HepG2 (cell line): Measurements from ENCODE around the gene CST4. TPM values are rescaled to one million over a fixed set of nuclear protein-coding genes. Genes with fewer than 3 reads are reported as not detected.

Experiments used
- HOMEZ ChIP-seq: IDR thresholded peaks from 2 replicates; pipeline ENCODE4 v1.6.1; 2016; ENCODE audit warnings: low read depth
- MBD4 ChIP-seq: IDR thresholded peaks from 2 replicates; pipeline ENCODE4 v1.6.1; 2012; ENCODE audit warnings: low read length, inconsistent platforms, borderline replicate concordance
- NRL ChIP-seq: sonication (generic); formaldehyde crosslinking; IDR thresholded peaks from 2 replicates; pipeline ENCODE4 v1.5.0; 2020; ENCODE audit warnings: missing genetic modification reagents, mild to moderate bottlenecking, moderate library complexity, borderline replicate concordance
- ZNF354B ChIP-seq: sonication (generic); formaldehyde crosslinking; IDR thresholded peaks from 2 replicates; pipeline ENCODE4 v1.8.0; 2022; ENCODE audit warnings: mild to moderate bottlenecking, missing genetic modification reagents
- ZNF383 ChIP-seq: sonication (generic); formaldehyde crosslinking; IDR thresholded peaks from 2 replicates; pipeline ENCODE4 v1.4.0; 2020; ENCODE audit warnings: missing genetic modification reagents, mild to moderate bottlenecking, borderline replicate concordance
- ZNF503 ChIP-seq: sonication (generic); formaldehyde crosslinking; IDR thresholded peaks from 2 replicates; pipeline ENCODE4 v1.4.0; 2020; ENCODE audit warnings: missing genetic modification reagents
- ZNF562 ChIP-seq: sonication (generic); formaldehyde crosslinking; IDR thresholded peaks from 2 replicates; pipeline ENCODE4 v1.8.0; 2022; ENCODE audit warnings: missing genetic modification reagents, borderline replicate concordance
- ZNF790 ChIP-seq: sonication (generic); formaldehyde crosslinking; IDR thresholded peaks from 2 replicates; pipeline ENCODE4 v1.8.0; 2022; ENCODE audit warnings: missing genetic modification reagents, mild to moderate bottlenecking, borderline replicate concordance
- polyA plus RNA-seq, 8 experiments: library from polyadenylated mRNA; depleted of rRNA in 3 of 8; stranded (reverse) in 7 of 8; unstranded in 1 of 8; fragments of >200 nt; fragmentation: Illumina TruSeq in 4 of 8; extraction: Trizol in 4 of 8; gene quantifications; 2 replicates each; pipeline versions ENCODE4 v1.2.1 to v1.2.3, GENCODE V29; 2011 to 2016; ENCODE audit warnings: low read depth in 4 of 8, missing spikeins in 1 of 8, mixed read lengths in 1 of 8; ENCODE audit not compliant: insufficient read depth in 1 of 8
- total RNA-seq, 5 experiments: library from RNA; depleted of rRNA; stranded (reverse); fragments of >200 nt; fragmentation: Illumina TruSeq; extraction: Trizol; gene quantifications; 2 replicates each; pipeline ENCODE4 v1.2.3, GENCODE V29; 2016; ENCODE audit warnings: low read depth in 1 of 5
- TF ChIP-seq, protein P1 (sequence below): sonication (generic); formaldehyde crosslinking; IDR thresholded peaks from 2 replicates; pipeline ENCODE4 v1.5.0; 2020; ENCODE audit warnings: mild to moderate bottlenecking, missing genetic modification reagents, borderline replicate concordance
- TF ChIP-seq, protein P2 (sequence below): IDR thresholded peaks from 2 replicates; pipeline ENCODE4 v1.6.1; 2016; ENCODE audit warnings: mild to moderate bottlenecking
- TF ChIP-seq, protein P3 (sequence below): IDR thresholded peaks from 2 replicates; pipeline ENCODE4 v1.6.1; 2016; ENCODE audit warnings: control low read depth
- TF ChIP-seq, protein P4 (sequence below): sonication (generic); formaldehyde crosslinking; IDR thresholded peaks from 2 replicates; pipeline ENCODE4 v1.4.0; 2020; ENCODE audit warnings: missing genetic modification reagents; ENCODE audit errors: not compliant biosample characterization
- TF ChIP-seq, protein P5 (sequence below): sonication (generic); formaldehyde crosslinking; IDR thresholded peaks from 2 replicates; pipeline ENCODE4 v1.9.0; 2021; ENCODE audit warnings: missing genetic modification reagents, borderline replicate concordance

CST4 gene
- total and polyA plus RNA-seq, 2 of the 13 experiments (the other 11 are each of a cell fraction or from before 2014, with no cell fraction given): not detected

GRCh38 chr20:23658989-23659609, 29.7 kb downstream of the CST4 start (continued):
- TF ChIP-seq, protein P1, sequence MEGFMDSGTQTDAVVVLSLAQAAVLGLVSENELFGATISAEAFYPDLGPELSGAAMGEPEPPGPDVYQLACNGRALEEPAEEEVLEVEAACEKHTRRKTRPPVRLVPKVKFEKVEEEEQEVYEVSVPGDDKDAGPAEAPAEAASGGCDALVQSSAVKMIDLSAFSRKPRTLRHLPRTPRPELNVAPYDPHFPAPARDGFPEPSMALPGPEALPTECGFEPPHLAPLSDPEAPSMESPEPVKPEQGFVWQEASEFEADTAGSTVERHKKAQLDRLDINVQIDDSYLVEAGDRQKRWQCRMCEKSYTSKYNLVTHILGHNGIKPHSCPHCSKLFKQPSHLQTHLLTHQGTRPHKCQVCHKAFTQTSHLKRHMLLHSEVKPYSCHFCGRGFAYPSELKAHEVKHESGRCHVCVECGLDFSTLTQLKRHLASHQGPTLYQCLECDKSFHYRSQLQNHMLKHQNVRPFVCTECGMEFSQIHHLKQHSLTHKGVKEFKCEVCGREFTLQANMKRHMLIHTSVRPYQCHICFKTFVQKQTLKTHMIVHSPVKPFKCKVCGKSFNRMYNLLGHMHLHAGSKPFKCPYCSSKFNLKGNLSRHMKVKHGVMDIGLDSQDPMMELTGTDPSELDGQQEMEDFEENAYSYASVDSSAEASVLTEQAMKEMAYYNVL: peak; percentile 91; the same call in 1 of the 2 replicates
- TF ChIP-seq, protein P2, sequence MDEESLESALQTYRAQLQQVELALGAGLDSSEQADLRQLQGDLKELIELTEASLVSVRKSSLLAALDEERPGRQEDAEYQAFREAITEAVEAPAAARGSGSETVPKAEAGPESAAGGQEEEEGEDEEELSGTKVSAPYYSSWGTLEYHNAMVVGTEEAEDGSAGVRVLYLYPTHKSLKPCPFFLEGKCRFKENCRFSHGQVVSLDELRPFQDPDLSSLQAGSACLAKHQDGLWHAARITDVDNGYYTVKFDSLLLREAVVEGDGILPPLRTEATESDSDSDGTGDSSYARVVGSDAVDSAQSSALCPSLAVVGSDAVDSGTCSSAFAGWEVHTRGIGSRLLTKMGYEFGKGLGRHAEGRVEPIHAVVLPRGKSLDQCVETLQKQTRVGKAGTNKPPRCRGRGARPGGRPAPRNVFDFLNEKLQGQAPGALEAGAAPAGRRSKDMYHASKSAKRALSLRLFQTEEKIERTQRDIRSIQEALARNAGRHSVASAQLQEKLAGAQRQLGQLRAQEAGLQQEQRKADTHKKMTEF (CRISPR knock-in tag): no peak
- TF ChIP-seq HOMEZ (CRISPR knock-in tag) (0 out of 2 replicates have a peak, but pooled peaks have one; percentile 14), NRL (CRISPR knock-in tag) (no peak), ZNF562 (CRISPR knock-in tag) (no peak), MBD4 (no peak), ZNF354B (no peak; the same call in 1 of the 2 replicates), ZNF790 (no peak), ZNF383 (CRISPR knock-in tag) (no peak), ZNF503 (CRISPR knock-in tag) (no peak)
- TF ChIP-seq, protein P3, sequence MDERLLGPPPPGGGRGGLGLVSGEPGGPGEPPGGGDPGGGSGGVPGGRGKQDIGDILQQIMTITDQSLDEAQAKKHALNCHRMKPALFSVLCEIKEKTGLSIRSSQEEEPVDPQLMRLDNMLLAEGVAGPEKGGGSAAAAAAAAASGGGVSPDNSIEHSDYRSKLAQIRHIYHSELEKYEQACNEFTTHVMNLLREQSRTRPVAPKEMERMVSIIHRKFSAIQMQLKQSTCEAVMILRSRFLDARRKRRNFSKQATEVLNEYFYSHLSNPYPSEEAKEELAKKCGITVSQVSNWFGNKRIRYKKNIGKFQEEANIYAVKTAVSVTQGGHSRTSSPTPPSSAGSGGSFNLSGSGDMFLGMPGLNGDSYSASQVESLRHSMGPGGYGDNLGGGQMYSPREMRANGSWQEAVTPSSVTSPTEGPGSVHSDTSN (CRISPR knock-in tag): no peak
- TF ChIP-seq, protein P4, sequence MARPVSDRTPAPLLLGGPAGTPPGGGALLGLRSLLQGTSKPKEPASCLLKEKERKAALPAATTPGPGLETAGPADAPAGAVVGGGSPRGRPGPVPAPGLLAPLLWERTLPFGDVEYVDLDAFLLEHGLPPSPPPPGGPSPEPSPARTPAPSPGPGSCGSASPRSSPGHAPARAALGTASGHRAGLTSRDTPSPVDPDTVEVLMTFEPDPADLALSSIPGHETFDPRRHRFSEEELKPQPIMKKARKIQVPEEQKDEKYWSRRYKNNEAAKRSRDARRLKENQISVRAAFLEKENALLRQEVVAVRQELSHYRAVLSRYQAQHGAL (CRISPR knock-in tag): no peak
- TF ChIP-seq, protein P5, sequence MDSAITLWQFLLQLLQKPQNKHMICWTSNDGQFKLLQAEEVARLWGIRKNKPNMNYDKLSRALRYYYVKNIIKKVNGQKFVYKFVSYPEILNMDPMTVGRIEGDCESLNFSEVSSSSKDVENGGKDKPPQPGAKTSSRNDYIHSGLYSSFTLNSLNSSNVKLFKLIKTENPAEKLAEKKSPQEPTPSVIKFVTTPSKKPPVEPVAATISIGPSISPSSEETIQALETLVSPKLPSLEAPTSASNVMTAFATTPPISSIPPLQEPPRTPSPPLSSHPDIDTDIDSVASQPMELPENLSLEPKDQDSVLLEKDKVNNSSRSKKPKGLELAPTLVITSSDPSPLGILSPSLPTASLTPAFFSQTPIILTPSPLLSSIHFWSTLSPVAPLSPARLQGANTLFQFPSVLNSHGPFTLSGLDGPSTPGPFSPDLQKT (CRISPR knock-in tag): no peak
